Neural cell (in vitro differentiated cells): ENCODE measurements around the gene EPHA2. TPM values are rescaled to one million over a fixed set of nuclear protein-coding genes. Genes with fewer than 3 reads are reported as not detected.

ENCODE experiments used
- H2AFZ ChIP-seq: fragments of 200-600, 300-800 bp; sonication (generic), shearing (Covaris generic); 2 replicates; pipeline ENCODE4 v1.6.0; 2014; ENCODE audit warnings: low read depth, mild to moderate bottlenecking, antibody characterized with exemption, low read length, moderate library complexity
- H3F3A ChIP-seq: fragments of 200-600 bp; shearing (Covaris generic); 2 replicates; pipeline ENCODE4 v1.6.1; 2016; ENCODE audit warnings: mild to moderate bottlenecking, moderate library complexity, mixed read lengths, antibody characterized with exemption, low read length; ENCODE audit not compliant: insufficient read depth, poor library complexity, severe bottlenecking
- H3K27ac ChIP-seq: fragments of 200-600, 300-800 bp; sonication (generic), shearing (Covaris generic); 2 replicates; pipeline ENCODE4 v1.5.1; 2014; ENCODE audit warnings: mild to moderate bottlenecking, low read length, moderate library complexity
- H3K27me3 ChIP-seq: fragments of 300-800, 200-600 bp; sonication (generic), shearing (Covaris generic); 2 replicates; pipeline ENCODE4 v1.6.0; 2014; ENCODE audit warnings: mild to moderate bottlenecking, low read depth, low read length, moderate library complexity; ENCODE audit not compliant: insufficient read depth
- H3K36me3 ChIP-seq: fragments of 300-800, 200-600 bp; sonication (generic), shearing (Covaris generic); 2 replicates; pipeline ENCODE4 v1.5.1; 2014; ENCODE audit warnings: mild to moderate bottlenecking, antibody characterized with exemption, low read length, moderate library complexity; ENCODE audit not compliant: insufficient read depth
- H3K4me2 ChIP-seq: fragments of 300-800, 200-600 bp; sonication (generic), shearing (Covaris generic); 2 replicates; pipeline ENCODE4 v1.6.0; 2014; ENCODE audit warnings: mild to moderate bottlenecking, low read length
- H3K4me3 ChIP-seq: fragments of 300-800, 200-600 bp; sonication (generic), shearing (Covaris generic); 2 replicates; pipeline ENCODE4 v1.5.1; 2014; ENCODE audit warnings: mild to moderate bottlenecking, low read length, moderate library complexity
- H3K79me2 ChIP-seq: fragments of 200-600 bp; shearing (Covaris generic); replicated peaks from 2 replicates; pipeline ENCODE4 v1.6.0; 2014; ENCODE audit warnings: mild to moderate bottlenecking, low read length, moderate library complexity; ENCODE audit not compliant: insufficient read depth
- H3K9ac ChIP-seq: fragments of 300-800, 200-600 bp; sonication (generic), shearing (Covaris generic); 2 replicates; pipeline ENCODE4 v1.6.1; 2016; ENCODE audit warnings: mild to moderate bottlenecking, low read length, mixed read lengths
- H3K9me2 ChIP-seq: fragments of 200-600 bp; shearing (Covaris generic); 2 replicates; pipeline ENCODE4 v1.6.1; 2016; ENCODE audit warnings: mild to moderate bottlenecking, low read length, mixed read lengths; ENCODE audit not compliant: insufficient read depth
- H3K9me3 ChIP-seq: fragments of 200-600, 300-800 bp; sonication (generic), shearing (Covaris generic); 2 replicates; pipeline ENCODE4 v1.6.1; 2016; ENCODE audit warnings: mild to moderate bottlenecking, mixed run types, low read length, moderate library complexity, mixed read lengths
- H4K20me1 ChIP-seq: fragments of 200-600 bp; shearing (Covaris generic); 2 replicates; pipeline ENCODE4 v1.6.1; 2016; ENCODE audit warnings: mild to moderate bottlenecking, mixed run types; ENCODE audit not compliant: insufficient read depth
- CTCF ChIP-seq: fragments of 450-650 bp; IDR thresholded peaks from 2 replicates; pipeline ENCODE4 v1.5.1; 2014; ENCODE audit warnings: antibody characterized with exemption, mild to moderate bottlenecking, moderate library complexity; ENCODE audit not compliant: poor library complexity, severe bottlenecking
- EP300 ChIP-seq: fragments of 450-650 bp; conservative IDR thresholded peaks from 2 replicates; pipeline ENCODE4 v1.6.1; 2014; ENCODE audit warnings: antibody characterized with exemption, mild to moderate bottlenecking, moderate library complexity; ENCODE audit not compliant: poor library complexity, severe bottlenecking
- EZH2 ChIP-seq: fragments of 200-600, 300-800 bp; shearing (Covaris generic), sonication (generic); IDR thresholded peaks from 2 replicates; pipeline ENCODE4 v1.6.1; 2014; ENCODE audit warnings: antibody characterized with exemption, low read length, borderline replicate concordance, mild to moderate bottlenecking; ENCODE audit not compliant: insufficient read depth, poor library complexity, severe bottlenecking
- MXI1 ChIP-seq: fragments of 450-650 bp; conservative IDR thresholded peaks from 2 replicates; pipeline ENCODE4 v1.6.1; 2014; ENCODE audit warnings: antibody characterized with exemption, mild to moderate bottlenecking; ENCODE audit not compliant: poor library complexity, severe bottlenecking
- POLR2AphosphoS5 ChIP-seq: IDR thresholded peaks from 2 replicates; pipeline ENCODE4 v1.6.1; 2012
- RAD21 ChIP-seq: fragments of 450-650 bp; conservative IDR thresholded peaks from 2 replicates; pipeline ENCODE4 v1.6.1; 2014; ENCODE audit warnings: antibody characterized with exemption, mild to moderate bottlenecking, moderate library complexity
- REST ChIP-seq: IDR thresholded peaks from 2 replicates; pipeline ENCODE4 v1.6.1; 2012; ENCODE audit warnings: borderline replicate concordance
- SMC3 ChIP-seq: fragments of 450-650 bp; conservative IDR thresholded peaks from 2 replicates; pipeline ENCODE4 v1.6.1; 2014; ENCODE audit warnings: antibody characterized with exemption, mild to moderate bottlenecking, moderate library complexity; ENCODE audit not compliant: poor library complexity
- TAF1 ChIP-seq: IDR thresholded peaks from 2 replicates; pipeline ENCODE4 v1.6.1; 2012; ENCODE audit warnings: low read depth
- polyA plus RNA-seq: library from polyadenylated mRNA; depleted of rRNA; stranded (reverse); fragments of >200 nt; gene quantifications from 2 replicates; pipeline ENCODE4 v1.2.3, GENCODE V29; 2014

The EPHA2 gene
- polyA plus RNA-seq, 1 donor from 2014 or later = 0.63 TPM

GRCh38 chr1:16191309-16191708 is 35.4 kb upstream of the EPHA2 start:
- Histone ChIP-seq H3K79me2 (no peaks in the 10 kb centered on the region), H3K9ac (no peak overlapping the region), H3K36me3 (no peaks in the 10 kb centered on the region), H4K20me1 (no peaks in the 10 kb centered on the region), H2AFZ (no peak overlapping the region), H3K27ac (no peak overlapping the region), H3K9me3 (no peaks in the 10 kb centered on the region), H3K27me3 (no peaks in the 10 kb centered on the region), H3F3A (no peaks in the 10 kb centered on the region), H3K4me3 (no peak overlapping the region), H3K4me2 (no peak overlapping the region), H3K9me2 (no peaks in the 10 kb centered on the region)
- no peak for TF ChIP-seq MXI1
- TF ChIP-seq TAF1 = no peak
- TF ChIP-seq EP300 = no peak
- TF ChIP-seq RAD21 = no peak
- no peak for TF ChIP-seq SMC3
- TF ChIP-seq EZH2 = no peak
- no peak for TF ChIP-seq REST
- no peak for TF ChIP-seq CTCF
- no peak for TF ChIP-seq POLR2AphosphoS5

DNA sequence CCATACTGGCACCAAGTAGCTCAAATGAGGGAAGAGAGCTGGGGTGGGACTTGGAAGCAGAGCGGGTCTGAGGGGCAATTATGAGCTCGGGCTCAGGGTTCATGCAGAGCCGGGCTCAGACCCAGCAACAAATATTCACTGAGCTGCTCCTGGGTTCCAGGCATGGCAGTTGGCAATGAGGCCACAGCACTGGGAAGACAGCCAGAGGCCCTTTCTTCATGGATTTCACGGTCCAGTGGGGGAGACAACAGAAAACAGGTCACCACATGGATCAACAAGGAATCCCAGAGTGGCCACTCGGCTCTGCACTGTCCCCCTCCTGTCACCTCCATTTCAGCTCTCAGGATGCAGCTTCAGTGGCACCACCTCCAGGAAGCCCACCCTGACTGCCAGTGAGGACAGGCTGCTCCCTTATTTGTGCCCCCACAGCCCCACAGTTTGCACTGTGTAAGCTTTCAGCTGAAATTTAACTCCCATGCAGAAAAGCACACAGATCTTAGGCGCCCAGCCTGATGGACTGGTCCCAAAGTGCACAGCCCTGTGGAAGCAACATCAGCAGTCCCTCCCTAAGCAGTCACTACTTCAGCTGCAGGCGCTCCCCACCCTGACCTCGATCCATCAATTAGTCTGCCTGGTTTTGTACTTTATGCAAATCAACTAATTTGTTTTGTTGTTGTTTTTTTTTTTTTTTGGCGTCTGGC is 34.2 kb upstream of the EPHA2 start:
- Histone ChIP-seq H3K36me3 (no peaks in the 10 kb centered on the region), H3K27me3 (no peaks in the 10 kb centered on the region), H3K9ac (no peak overlapping the region), H4K20me1 (no peaks in the 10 kb centered on the region), H3K4me2 (no peak overlapping the region), H3K9me3 (no peaks in the 10 kb centered on the region), H3K27ac (no peak overlapping the region), H3K79me2 (no peaks in the 10 kb centered on the region), H3K9me2 (no peaks in the 10 kb centered on the region), H2AFZ (no peak overlapping the region), H3F3A (no peaks in the 10 kb centered on the region), H3K4me3 (no peak overlapping the region)
- no peak for TF ChIP-seq REST
- TF ChIP-seq SMC3 = no peak
- TF ChIP-seq TAF1 = no peak
- no peak for TF ChIP-seq EZH2
- no peak for TF ChIP-seq MXI1
- no peak for TF ChIP-seq EP300
- TF ChIP-seq CTCF = no peak
- no peak for TF ChIP-seq RAD21
- no peak for TF ChIP-seq POLR2AphosphoS5
